NCI-H524 treated with DMSO at 0.1 percent for 48 hours (cell line): ENCODE data around the gene ZBTB20.

Source experiments
- DNase-seq: peaks from one replicate; lab custom pipeline; 2025; lab: John Stamatoyannopoulos, UW

Gene ZBTB20

GRCh38 chr3:114572364-114573062 lies 574.6 kb downstream of the ZBTB20 start:
- DNase-seq: no peak

- DNase-seq: no peak
Measured at GRCh38 chr3:114571363-114571762, 575.7 kb downstream of the ZBTB20 start.

GRCh38 chr3:114569186-114569585 lies 577.9 kb downstream of the ZBTB20 start:
- DNase-seq: no peak

GRCh38 chr3:114567771-114568170 lies 579.3 kb downstream of the ZBTB20 start:
- no peak for DNase-seq

GRCh38 chr3:114566767-114567166 lies 580.3 kb downstream of the ZBTB20 start:
- DNase-seq: no peak

- DNase-seq: no peak
Measured at GRCh38 chr3:114566162-114566755, 580.8 kb downstream of the ZBTB20 start.

GRCh38 chr3:114565216-114565615 lies 581.9 kb downstream of the ZBTB20 start:
- DNase-seq: no peak

GRCh38 chr3:114563720-114564119 lies 583.4 kb downstream of the ZBTB20 start:
- DNase-seq: no peak

GRCh38 chr3:114562557-114562956 lies 584.5 kb downstream of the ZBTB20 start:
- DNase-seq: no peak

- DNase-seq: no peak
Measured at GRCh38 chr3:114558271-114558670, 588.8 kb downstream of the ZBTB20 start.

- DNase-seq: no peak
Measured at GRCh38 chr3:114557791-114558190, 589.3 kb downstream of the ZBTB20 start.

GRCh38 chr3:114556657-114557213 lies 590.4 kb downstream of the ZBTB20 start:
- DNase-seq: peak; percentile 37

- DNase-seq: no peak
Measured at GRCh38 chr3:114554731-114555130, 592.4 kb downstream of the ZBTB20 start.

- DNase-seq: no peak
Measured at GRCh38 chr3:114553949-114554593, 593.0 kb downstream of the ZBTB20 start.

GRCh38 chr3:114552527-114552812 lies 594.6 kb downstream of the ZBTB20 start:
- DNase-seq: no peak

- DNase-seq: no peak
Measured at GRCh38 chr3:114551770-114552526, 595.1 kb downstream of the ZBTB20 start.

GRCh38 chr3:114550165-114550564 lies 596.9 kb downstream of the ZBTB20 start:
- DNase-seq: no peak

GRCh38 chr3:114545193-114545592 lies 601.9 kb downstream of the ZBTB20 start:
- no peak for DNase-seq

GRCh38 chr3:114542359-114542758 lies 604.7 kb downstream of the ZBTB20 start:
- DNase-seq: no peak

GRCh38 chr3:114539525-114539924 lies 607.6 kb downstream of the ZBTB20 start:
- no peak for DNase-seq

- no peak for DNase-seq
Measured at GRCh38 chr3:114538211-114538610, 608.9 kb downstream of the ZBTB20 start.

GRCh38 chr3:114528517-114528916 lies 618.6 kb downstream of the ZBTB20 start:
- DNase-seq: no peak
